Panc1 (cell line): Measurements from ENCODE around the gene KAT2A. TPM values are rescaled to one million over a fixed set of nuclear protein-coding genes. Genes with fewer than 3 reads are reported as not detected.

Experiments used
- ATAC-seq: fragments of 200-7000 bp; cut with Tn5 transposase; 2 replicates; pipeline ENCODE4 v1.9.1; 2020; ENCODE audit warnings: mild to moderate bottlenecking, moderate library complexity
- BruUV-seq: library from RNA; stranded (reverse); fragments of 400-500 nt; replicated peaks from 2 replicates; lab custom pipeline; 2021; lab: Mats Ljungman, UMichigan
- CTCF ChIA-PET: fragments of 300-600 bp; sonication (Branson Sonifier 250); formaldehyde crosslinking; loops from one replicate; lab custom pipeline; 2022; ENCODE audit warnings: antibody characterized with exemption; lab: Charles Lee
- POLR2A ChIA-PET: fragments of 300-600 bp; sonication (Branson Sonifier 250); formaldehyde crosslinking; loops from one replicate; lab custom pipeline; 2022; ENCODE audit warnings: antibody characterized with exemption; lab: Charles Lee
- DNase-seq: peaks from one replicate; pipeline ENCODE4 v3.0.0-alpha.2; 2010; ENCODE audit warnings: low read depth, low spot score
- H3K27ac ChIP-seq: 2 replicates; pipeline ENCODE4 v1.5.1; 2011; ENCODE audit warnings: mild to moderate bottlenecking, low read length, inconsistent platforms
- H3K27me3 ChIP-seq: fragments of 200-500 bp; sonication (Bioruptor generic); 2 replicates; pipeline ENCODE4 v1.6.0; 2014; ENCODE audit warnings: low read length, inconsistent platforms; ENCODE audit not compliant: control insufficient read depth, insufficient read depth
- H3K36me3 ChIP-seq: fragments of 200-500 bp; sonication (Bioruptor generic); 2 replicates; pipeline ENCODE4 v1.5.1; 2014; ENCODE audit warnings: inconsistent platforms, mild to moderate bottlenecking, low read length, moderate library complexity; ENCODE audit not compliant: control insufficient read depth, insufficient read depth
- H3K4me1 ChIP-seq: 2 replicates; pipeline ENCODE4 v1.5.1; 2011; ENCODE audit warnings: inconsistent platforms, mild to moderate bottlenecking, low read length, moderate library complexity; ENCODE audit not compliant: control insufficient read depth, insufficient read depth
- H3K4me3 ChIP-seq, 2 experiments: 2 replicates each; pipeline ENCODE4 v1.5.1; 2011 to 2012; ENCODE audit warnings: low read depth in 2 of 2, low read length in 2 of 2, mild to moderate bottlenecking in 2 of 2, inconsistent platforms in 1 of 2, moderate library complexity in 1 of 2
- H3K9me3 ChIP-seq: fragments of 200-500 bp; sonication (Bioruptor generic); 2 replicates; pipeline ENCODE4 v1.5.1; 2014; ENCODE audit warnings: low read depth, mild to moderate bottlenecking, inconsistent platforms, low read length, moderate library complexity; ENCODE audit not compliant: control insufficient read depth, insufficient read depth
- CTCF ChIP-seq: fragments of 450-650 bp; IDR thresholded peaks from 2 replicates; pipeline ENCODE4 v1.5.1; 2017; ENCODE audit warnings: mild to moderate bottlenecking
- POLR2AphosphoS5 ChIP-seq: IDR thresholded peaks from 2 replicates; pipeline ENCODE4 v1.6.1; 2012; ENCODE audit warnings: mild to moderate bottlenecking, low read depth, low read length, moderate library complexity
- REST ChIP-seq, 2 experiments: IDR thresholded peaks; 2 replicates each; pipeline ENCODE4 v1.6.1; 2011 to 2012; ENCODE audit warnings: low read depth in 2 of 2, control low read depth in 1 of 2, low read length in 1 of 2, mild to moderate bottlenecking in 1 of 2, moderate library complexity in 1 of 2; ENCODE audit not compliant: insufficient read depth in 1 of 2
- SIN3A ChIP-seq: IDR thresholded peaks from 2 replicates; pipeline ENCODE4 v1.6.1; 2012; ENCODE audit warnings: low read depth, mild to moderate bottlenecking, low read length, moderate library complexity, borderline replicate concordance; ENCODE audit not compliant: insufficient read depth
- TCF7L2 ChIP-seq: IDR thresholded peaks from 2 replicates; pipeline ENCODE4 v1.6.1; 2011; ENCODE audit warnings: mild to moderate bottlenecking, low read depth, low read length, inconsistent platforms
- in situ Hi-C: cut with HindIII; loops from 2 replicates; pipeline ENCODE4 v1.10.0; 2016; ENCODE audit warnings: low sequenced_read_pairs, low pct_unique_long_range_greater_than_20kb
- intact Hi-C: fragments of 100-400 bp; cut with micrococcal nuclease; formaldehyde crosslinking; loops from one replicate; pipeline ENCODE4 v1.10.0; 2022; ENCODE audit not compliant: unreplicated experiment
- total RNA-seq: library from RNA; stranded (reverse); gene quantifications from one replicate; pipeline ENCODE4 v1.2.1, GENCODE V29; 2021; ENCODE audit not compliant: unreplicated experiment

KAT2A gene
- total RNA-seq, 1 experiment from 2014 or later: 67.0 TPM

- BruUV-seq: no TSS peak
- CTCF ChIA-PET: no interaction called here
- no peak for ATAC-seq
- no peak for DNase-seq
- Histone ChIP-seq H3K36me3 (peaks cover 2% of the 10 kb centered on the region; the same call in 1 of the 2 replicates), H3K4me1 (no peaks in the 10 kb centered on the region), H3K4me3 (no peak overlapping the region), H3K9me3 (no peaks in the 10 kb centered on the region), H3K27me3 (no peaks in the 10 kb centered on the region), H3K27ac (no peak overlapping the region)
- intact Hi-C loops (no loop called here), in situ Hi-C loops (no loop called here)
- POLR2A ChIA-PET: no interaction called here
- no peak for TF ChIP-seq CTCF
- TF ChIP-seq POLR2AphosphoS5: no peak
- no peak for TF ChIP-seq TCF7L2
- TF ChIP-seq SIN3A: no peak
- TF ChIP-seq REST (IDR thresholded peaks at IDR 0.05; ENCODE audit: insufficient read depth in 1 of 2, low read depth in 2 of 2, low read length in 1 of 2): no peak
Measured at GRCh38 chr17:42126836-42127235, 5.7 kb upstream of the KAT2A start.

- CTCF ChIA-PET: no interaction called here
- in situ Hi-C loops: no loop called here
- Histone ChIP-seq H3K27ac (no peak overlapping the region), H3K27me3 (no peaks in the 10 kb centered on the region), H3K4me3 (no peak overlapping the region), H3K9me3 (no peaks in the 10 kb centered on the region), H3K4me1 (no peaks in the 10 kb centered on the region), H3K36me3 (0 out of 2 replicates have a peak, but pooled peaks cover 2% of the 10 kb centered on the region)
- TF ChIP-seq CTCF (no peak), TCF7L2 (no peak), SIN3A (no peak), REST (IDR thresholded peaks at IDR 0.05; ENCODE audit: insufficient read depth in 1 of 2, low read depth in 2 of 2, low read length in 1 of 2) (no peak), POLR2AphosphoS5 (no peak)
- no TSS peak for BruUV-seq
- no peak for ATAC-seq
- intact Hi-C loops: no loop called here
- DNase-seq: no peak
- POLR2A ChIA-PET: no interaction called here
Measured at GRCh38 chr17:42125565-42125964, 4.4 kb upstream of the KAT2A start.
